GM12872 (cell line): ENCODE data around the gene BEGAIN.

Experiments used
- CTCF ChIP-seq: IDR thresholded peaks from 3 replicates; pipeline ENCODE4 v1.5.1; 2011; ENCODE audit warnings: low read depth, mild to moderate bottlenecking, low read length, moderate library complexity; ENCODE audit not compliant: insufficient read depth

Gene BEGAIN

GRCh38 chr14:100538351-100539002 lies 48.7 kb downstream of the BEGAIN start:
- TF ChIP-seq CTCF = no peak

GRCh38 chr14:100537446-100538350 lies 49.5 kb downstream of the BEGAIN start:
- TF ChIP-seq CTCF = no peak

GRCh38 chr14:100536721-100537445 lies 50.3 kb downstream of the BEGAIN start:
- TF ChIP-seq CTCF = no peak

- TF ChIP-seq CTCF = no peak
These were observed 51.1 kb downstream of the BEGAIN start for GRCh38 chr14:100536121-100536510.

- no peak for TF ChIP-seq CTCF
These were observed 51.7 kb downstream of the BEGAIN start for GRCh38 chr14:100535287-100536120.

- TF ChIP-seq CTCF = no peak
These were observed 52.5 kb downstream of the BEGAIN start for GRCh38 chr14:100534528-100535286.
